GM18873 (cell line): ENCODE results near the gene TDRD9.

Source experiments
- ATAC-seq: cut with Tn5 transposase; IDR thresholded peaks from one replicate; pipeline ENCODE4 v1.9.1; 2021; ENCODE audit warnings: mild to moderate bottlenecking, moderate library complexity, moderate number of reproducible peaks; ENCODE audit not compliant: unreplicated experiment, low FRiP score

Gene TDRD9

GRCh38 chr14:104098272-104099095, 170.2 kb downstream of the TDRD9 start:
- no peak for ATAC-seq

- ATAC-seq: no peak
Observed at GRCh38 chr14:104099096-104100041, 171.1 kb downstream of the TDRD9 start.

- ATAC-seq: no peak
Observed at GRCh38 chr14:104100171-104101085, 172.2 kb downstream of the TDRD9 start.

- no peak for ATAC-seq
Observed at GRCh38 chr14:104101086-104101621, 172.9 kb downstream of the TDRD9 start.

GRCh38 chr14:104101651-104102281, 173.5 kb downstream of the TDRD9 start:
- ATAC-seq: no peak
